Endometrium (tissue), 2 donors: ENCODE data around the gene SLU7.
A peak's percentile ranks its signal among the peaks of the same experiment; 100 is the strongest.

Experiments
- FAIRE-seq: peaks from 2 replicates; lab custom pipeline; 2012; peaks lifted over from hg19 to GRCh38; lab: Jason Lieb, UNC
- donor health status: control.
- donor health status: control.

Gene SLU7

GRCh38 chr5:160418561-160419457, at the start of gene SLU7:
SLU7 (minus strand) TSS chr5:160419081; CDS start chr5:160415294, 3,787 bp downstream.
- peak; percentile 91 for FAIRE-seq

GRCh38 chr5:160468363-160468975, 49.6 kb upstream of the SLU7 start:
- FAIRE-seq, result no peak

- FAIRE-seq, result no peak
These were observed 48.9 kb upstream of the SLU7 start for GRCh38 chr5:160467555-160468362.

- FAIRE-seq, result no peak
These were observed 48.1 kb upstream of the SLU7 start for GRCh38 chr5:160466889-160467554.

GRCh38 chr5:160466116-160466515, 47.2 kb upstream of the SLU7 start:
- FAIRE-seq, result no peak

- no peak for FAIRE-seq
These were observed 45.6 kb upstream of the SLU7 start for GRCh38 chr5:160464466-160464797.

- FAIRE-seq, result no peak
These were observed 45.0 kb upstream of the SLU7 start for GRCh38 chr5:160463740-160464465.

GRCh38 chr5:160463227-160463626, 44.3 kb upstream of the SLU7 start:
- no peak for FAIRE-seq

- FAIRE-seq, result no peak
These were observed 43.3 kb upstream of the SLU7 start for GRCh38 chr5:160462167-160462566.

- no peak for FAIRE-seq
These were observed 42.5 kb upstream of the SLU7 start for GRCh38 chr5:160461378-160461777.

GRCh38 chr5:160460377-160461049, 41.6 kb upstream of the SLU7 start:
- FAIRE-seq, result no peak

GRCh38 chr5:160458806-160459800, 40.2 kb upstream of the SLU7 start:
- no peak for FAIRE-seq

GRCh38 chr5:160457252-160457651, 38.4 kb upstream of the SLU7 start:
- FAIRE-seq, result no peak

- no peak for FAIRE-seq
These were observed 37.7 kb upstream of the SLU7 start for GRCh38 chr5:160456480-160457177.

- no peak for FAIRE-seq
These were observed 36.7 kb upstream of the SLU7 start for GRCh38 chr5:160455600-160455999.

- FAIRE-seq, result no peak
These were observed 34.9 kb upstream of the SLU7 start for GRCh38 chr5:160453751-160454150.

- FAIRE-seq, result no peak
These were observed 33.9 kb upstream of the SLU7 start for GRCh38 chr5:160452795-160453194.

- no peak for FAIRE-seq
These were observed 33.2 kb upstream of the SLU7 start for GRCh38 chr5:160452036-160452435.

- FAIRE-seq, result no peak
These were observed 32.4 kb upstream of the SLU7 start for GRCh38 chr5:160451281-160451680.
